GM13977 (cell line): Measurements from ENCODE around the gene NR1I3.

Experiments used
- DNase-seq: peaks from one replicate; pipeline ENCODE4 v3.0.0; 2012; ENCODE audit warnings: low spot score
- in situ Hi-C: fragments of 300-500 bp; cut with MboI; formaldehyde crosslinking; loops from one replicate; pipeline ENCODE4 v1.12.0; 2022; ENCODE audit warnings: low sequenced_read_pairs, low pct_unique_long_range_greater_than_20kb, mixed read lengths, inconsistent platforms; ENCODE audit not compliant: unreplicated experiment
- TF ChIP-seq, protein P1 (sequence below): IDR thresholded peaks from 2 replicates; pipeline ENCODE4 v1.5.1; 2012; ENCODE audit warnings: mild to moderate bottlenecking, control low read depth; ENCODE audit not compliant: insufficient read depth; ENCODE audit errors: extremely low read depth, missing control alignments

Gene NR1I3

DNA sequence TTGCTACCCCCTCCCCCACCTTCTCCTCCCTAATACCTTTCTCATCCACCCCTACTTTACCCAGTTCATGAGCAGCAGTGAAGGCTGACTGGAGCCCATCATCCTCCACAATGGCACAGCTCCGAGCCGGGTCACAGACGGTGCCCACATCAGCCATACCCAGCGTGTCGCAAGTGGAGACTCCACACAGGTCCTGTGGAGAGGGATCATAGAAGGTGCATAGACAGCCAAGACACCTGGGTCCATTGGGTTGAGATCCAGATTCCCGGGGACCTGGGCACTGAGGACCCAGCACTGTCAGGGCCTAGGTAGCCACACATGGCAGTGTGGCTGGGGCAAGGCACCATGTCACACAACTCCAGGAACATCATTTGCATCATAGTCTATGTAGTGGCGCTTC is 41.9 kb downstream of the NR1I3 start:
- no peak for DNase-seq
- TF ChIP-seq, protein P1, sequence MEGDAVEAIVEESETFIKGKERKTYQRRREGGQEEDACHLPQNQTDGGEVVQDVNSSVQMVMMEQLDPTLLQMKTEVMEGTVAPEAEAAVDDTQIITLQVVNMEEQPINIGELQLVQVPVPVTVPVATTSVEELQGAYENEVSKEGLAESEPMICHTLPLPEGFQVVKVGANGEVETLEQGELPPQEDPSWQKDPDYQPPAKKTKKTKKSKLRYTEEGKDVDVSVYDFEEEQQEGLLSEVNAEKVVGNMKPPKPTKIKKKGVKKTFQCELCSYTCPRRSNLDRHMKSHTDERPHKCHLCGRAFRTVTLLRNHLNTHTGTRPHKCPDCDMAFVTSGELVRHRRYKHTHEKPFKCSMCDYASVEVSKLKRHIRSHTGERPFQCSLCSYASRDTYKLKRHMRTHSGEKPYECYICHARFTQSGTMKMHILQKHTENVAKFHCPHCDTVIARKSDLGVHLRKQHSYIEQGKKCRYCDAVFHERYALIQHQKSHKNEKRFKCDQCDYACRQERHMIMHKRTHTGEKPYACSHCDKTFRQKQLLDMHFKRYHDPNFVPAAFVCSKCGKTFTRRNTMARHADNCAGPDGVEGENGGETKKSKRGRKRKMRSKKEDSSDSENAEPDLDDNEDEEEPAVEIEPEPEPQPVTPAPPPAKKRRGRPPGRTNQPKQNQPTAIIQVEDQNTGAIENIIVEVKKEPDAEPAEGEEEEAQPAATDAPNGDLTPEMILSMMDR: no peak
- in situ Hi-C loops: loop anchor here (25.0 kb wide), 1 partner anchor 516 kb away; the partner anchor contains the start of genes FCRLA and FCRLB

- no peak for DNase-seq
- in situ Hi-C loops: loop anchor here (25.0 kb wide), 1 partner anchor 517 kb away; the partner anchor contains the start of genes FCRLA and FCRLB
- TF ChIP-seq, protein P1: no peak
Measured at GRCh38 chr1:161195171-161195570, 42.8 kb downstream of the NR1I3 start.

DNA sequence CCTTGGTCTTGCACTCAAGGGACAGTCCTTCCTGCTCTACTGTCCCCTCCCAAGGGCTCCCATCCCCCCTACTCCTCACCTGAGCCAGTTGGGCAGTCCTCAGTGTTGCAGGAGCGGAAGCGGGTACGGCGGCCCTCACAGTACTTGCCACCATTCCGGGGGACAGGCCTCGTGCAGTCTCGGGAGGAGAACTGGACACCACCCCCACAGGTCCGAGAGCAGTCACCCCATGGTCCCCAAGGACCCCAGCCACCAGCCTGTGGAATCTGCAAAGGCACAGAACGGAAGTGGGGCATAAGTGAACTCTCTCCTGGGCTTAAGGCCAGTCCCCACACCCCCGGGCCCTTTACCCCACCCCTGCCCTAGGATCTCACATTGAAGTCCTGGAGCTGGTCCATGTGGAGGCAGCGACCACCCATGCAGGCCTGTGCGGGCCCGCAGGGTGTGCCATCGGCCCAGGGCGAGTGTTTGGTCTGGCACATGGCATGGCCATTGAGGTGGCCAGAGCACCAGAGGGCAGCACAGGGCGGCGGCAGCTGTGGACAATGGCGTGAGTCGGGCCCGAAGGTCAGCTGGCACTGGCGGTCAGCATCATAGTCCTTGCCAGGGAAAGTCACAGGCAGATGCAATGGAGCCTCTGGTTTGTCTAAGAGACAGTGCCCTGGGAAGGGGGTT is 44.3 kb downstream of the NR1I3 start:
- no peak for DNase-seq
- in situ Hi-C loops: loop anchor here (25.0 kb wide), 1 partner anchor 519 kb away; the partner anchor contains the start of genes FCRLA and FCRLB
- TF ChIP-seq, protein P1: no peak

GRCh38 chr1:161192476-161193465 is 45.2 kb downstream of the NR1I3 start:
- TF ChIP-seq, protein P1: peak; percentile 93
- in situ Hi-C loops: loop anchor here (25.0 kb wide), 1 partner anchor 520 kb away; the partner anchor contains the start of genes FCRLA and FCRLB
- peak; percentile 87 for DNase-seq

- in situ Hi-C loops: loop anchor here (25.0 kb wide), 1 partner anchor 520 kb away; the partner anchor contains the start of genes FCRLA and FCRLB
- no peak for DNase-seq
- TF ChIP-seq, protein P1: no peak
Measured at GRCh38 chr1:161191971-161192370, 46.0 kb downstream of the NR1I3 start.

DNA sequence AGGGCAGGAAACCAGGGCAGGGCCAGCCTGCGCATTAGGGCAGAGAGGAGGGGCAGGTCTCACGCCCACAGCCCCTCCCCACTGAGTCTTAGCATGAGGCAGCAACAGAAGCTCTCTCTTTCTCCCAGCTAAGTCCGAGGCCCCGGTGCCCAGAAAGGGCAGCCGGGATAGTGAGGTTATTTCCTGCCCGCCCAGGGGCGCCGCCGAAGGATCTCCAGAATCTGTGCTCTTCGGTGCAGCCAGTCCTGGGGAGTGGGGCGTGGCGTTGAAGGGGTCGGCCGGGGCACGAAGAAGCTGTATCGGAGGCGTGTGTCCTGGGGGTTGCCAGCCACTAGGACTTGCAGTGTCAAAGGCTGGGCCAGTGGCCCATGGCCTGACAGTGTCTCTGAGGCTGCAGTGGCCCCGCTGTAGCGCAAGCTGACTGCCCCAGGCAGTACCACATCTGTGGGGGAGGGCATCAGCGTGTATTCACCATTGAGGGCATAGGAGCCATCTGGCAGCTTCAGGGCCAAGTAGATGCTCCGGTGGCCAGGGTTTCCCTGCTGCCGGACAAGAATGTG is 47.0 kb downstream of the NR1I3 start:
- DNase-seq: no peak
- in situ Hi-C loops: loop anchor here (25.0 kb wide), 1 partner anchor 521 kb away; the partner anchor contains the start of genes FCRLA and FCRLB
- TF ChIP-seq, protein P1: no peak
